Stimulated activated CD8-positive, alpha-beta memory T cell treated with anti-CD3 and anti-CD28 coated beads, Interleukin-7, amount 100 ng/mL, for 48 hours (primary cell): Measurements from ENCODE around the gene DGCR6L.
"Not testable (repeated sequence)": the region's sequence is repeated elsewhere in the genome, so short reads cannot be mapped to it uniquely, and the experiment has no call there.

Source experiments
- DNase-seq, 2 donors: peaks; one replicate each; pipeline ENCODE4 v3.0.0-alpha.2; 2020; ENCODE audit warnings: low read depth in 1 of 2; ENCODE audit errors: extremely low read depth in 1 of 2

DGCR6L gene

GRCh38 chr22:20277936-20278635 is 41.8 kb downstream of the DGCR6L start:
- not testable (repeated sequence) for DNase-seq

DNA sequence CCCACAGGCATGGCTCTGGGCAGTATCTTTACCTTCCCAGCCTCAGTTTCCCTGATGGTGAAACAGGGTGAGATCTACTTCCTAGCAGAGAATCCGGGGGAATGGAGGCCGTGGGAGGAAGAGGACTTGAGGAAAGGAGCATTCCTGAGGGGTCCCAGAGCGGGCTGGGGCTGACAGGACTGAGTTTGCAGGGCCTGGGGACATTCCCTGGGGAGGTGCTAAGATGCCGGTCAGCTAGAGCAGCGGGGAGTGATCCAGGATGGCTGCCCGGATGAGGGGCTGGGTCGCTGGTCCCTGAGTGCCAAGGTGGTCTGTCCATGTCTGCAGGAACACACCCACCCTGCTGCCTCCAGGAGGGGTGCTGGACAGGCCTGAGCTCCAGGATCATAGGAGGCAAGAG is 43.4 kb downstream of the DGCR6L start:
- no peak for DNase-seq

DNA sequence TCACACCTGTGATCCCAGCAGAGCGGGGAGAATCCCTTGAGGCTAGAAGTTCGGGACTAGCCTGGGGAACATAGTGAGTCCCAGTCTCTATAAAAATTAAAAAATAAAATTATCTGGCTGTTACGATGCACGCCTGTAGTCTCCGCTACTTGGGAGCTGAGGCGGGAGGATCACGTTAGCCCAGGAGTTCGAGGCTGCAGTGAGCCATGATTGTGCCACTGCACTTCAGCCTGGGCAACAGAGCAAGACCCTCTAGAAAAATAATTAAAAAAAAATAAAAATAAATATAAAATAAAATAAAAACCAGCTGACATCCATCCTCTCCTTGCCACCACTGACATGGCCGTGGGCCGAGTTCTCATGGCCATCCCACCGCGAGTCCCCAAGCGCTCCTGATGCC is 44.0 kb downstream of the DGCR6L start:
- no peak for DNase-seq

- not testable (repeated sequence) for DNase-seq
Observed at GRCh38 chr22:20275325-20275724, 44.5 kb downstream of the DGCR6L start.

- not testable (repeated sequence) for DNase-seq
Observed at GRCh38 chr22:20274374-20274773, 45.5 kb downstream of the DGCR6L start.

DNA sequence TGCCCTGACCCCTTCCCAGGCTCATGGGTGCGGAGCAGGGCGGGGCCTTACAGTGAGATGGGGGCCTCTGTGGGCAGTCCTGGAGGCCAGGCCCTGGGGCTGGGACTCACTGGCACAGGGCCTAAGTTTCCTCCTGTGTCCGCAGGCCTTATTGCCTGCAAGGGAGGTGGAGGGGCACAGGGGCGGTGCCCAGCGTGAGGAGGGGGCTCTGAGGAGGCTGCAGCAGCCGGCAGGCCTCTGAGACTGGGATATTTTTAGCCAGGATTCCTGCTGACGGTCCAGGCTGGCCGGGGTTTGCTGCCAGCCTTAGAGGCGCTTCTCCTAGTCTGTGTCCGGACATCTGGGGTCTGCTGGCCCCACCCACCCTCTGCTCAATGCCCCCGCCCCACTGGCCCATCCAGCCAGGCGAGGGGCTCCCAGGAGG is 46.1 kb downstream of the DGCR6L start:
- no peak for DNase-seq

- no peak for DNase-seq
Observed at GRCh38 chr22:20272700-20273099, 47.2 kb downstream of the DGCR6L start.

GRCh38 chr22:20272174-20272573 is 47.7 kb downstream of the DGCR6L start:
- no peak for DNase-seq

DNA sequence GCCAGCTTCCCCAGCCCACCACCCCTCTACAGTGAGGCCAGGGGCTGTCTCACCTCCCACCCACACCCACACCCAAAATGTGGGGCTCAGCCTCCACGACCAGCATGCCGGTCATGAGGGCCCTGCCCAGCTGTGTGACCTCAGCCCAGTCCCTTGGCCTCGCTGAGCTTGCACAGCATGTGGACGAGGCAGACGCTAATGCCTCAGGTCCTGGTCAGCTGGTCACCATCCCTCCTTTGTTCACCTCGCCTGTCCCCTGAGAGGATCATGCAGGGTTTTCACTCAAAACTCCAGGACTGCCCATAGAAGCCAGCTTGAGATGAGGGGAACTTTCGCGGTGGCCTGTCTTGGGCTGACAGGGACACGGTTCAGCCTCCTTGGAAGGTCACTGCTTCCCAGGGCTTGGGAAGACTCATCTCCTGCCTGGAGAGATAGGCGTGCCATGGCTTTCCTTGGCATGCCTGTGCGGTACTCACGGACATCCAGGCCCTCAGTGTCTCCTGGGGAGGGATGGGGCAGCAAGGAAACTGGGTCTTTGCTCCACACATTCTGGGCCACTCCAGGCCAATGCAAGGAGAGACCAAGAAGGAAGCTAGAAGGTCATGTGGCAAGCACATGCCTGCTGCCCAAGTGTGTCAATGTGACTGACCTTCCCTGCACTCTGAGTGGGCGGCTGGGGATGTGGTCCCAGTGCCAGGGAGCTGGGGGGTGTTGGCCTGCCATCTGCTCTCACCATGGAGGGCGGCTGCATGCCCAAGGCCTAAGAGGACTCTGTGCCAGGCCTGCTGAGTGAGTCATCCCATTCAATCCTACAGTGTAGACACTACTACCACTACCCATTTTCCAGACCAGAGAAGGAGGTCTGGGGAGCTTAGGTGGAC is 48.5 kb downstream of the DGCR6L start:
- DNase-seq = no peak

DNA sequence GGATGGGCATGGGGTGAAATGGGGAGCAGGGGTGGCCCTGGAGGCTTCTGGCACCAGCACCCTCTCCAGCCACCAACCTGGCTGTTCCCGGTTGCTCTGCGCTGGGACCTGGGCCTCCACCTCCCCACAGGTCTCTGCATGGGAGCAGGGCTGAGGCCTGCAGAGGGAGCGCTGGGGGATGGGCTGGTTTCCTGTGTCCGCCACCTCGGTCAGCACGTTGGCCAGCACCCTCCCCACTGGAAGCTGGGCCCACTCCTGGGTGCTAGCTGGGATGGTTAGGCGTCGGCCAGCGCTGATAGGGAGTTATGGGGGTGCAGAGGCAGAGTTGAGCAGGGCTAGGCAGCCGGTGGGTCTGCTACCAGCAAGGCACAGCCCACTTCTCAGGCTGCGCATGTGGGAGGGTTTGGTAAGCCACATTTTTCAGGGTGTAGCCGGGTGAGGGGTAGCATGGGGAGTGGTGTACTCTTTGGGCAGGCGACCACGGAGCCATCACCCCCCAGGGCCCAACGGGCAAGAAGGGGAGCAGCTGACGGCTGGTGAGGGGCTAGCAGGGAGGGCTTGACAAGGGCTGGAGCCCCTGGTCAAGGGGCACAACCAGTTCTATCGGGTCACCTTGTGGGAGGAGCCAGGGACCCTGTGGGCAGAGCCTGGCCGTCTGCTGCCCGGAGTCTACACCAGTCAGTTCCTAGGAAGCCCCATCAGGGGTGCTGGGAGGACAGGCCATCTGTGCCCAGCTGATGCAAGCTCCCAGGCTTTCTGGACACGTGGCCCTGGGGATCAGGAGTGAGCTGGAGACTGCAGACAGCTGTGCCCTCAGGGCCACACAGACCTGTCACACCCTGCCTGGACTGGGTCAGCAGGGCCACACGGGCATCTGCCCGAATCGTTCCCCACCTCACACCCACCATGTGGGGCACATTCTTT is 49.4 kb downstream of the DGCR6L start:
- DNase-seq = not testable (repeated sequence)

DNA sequence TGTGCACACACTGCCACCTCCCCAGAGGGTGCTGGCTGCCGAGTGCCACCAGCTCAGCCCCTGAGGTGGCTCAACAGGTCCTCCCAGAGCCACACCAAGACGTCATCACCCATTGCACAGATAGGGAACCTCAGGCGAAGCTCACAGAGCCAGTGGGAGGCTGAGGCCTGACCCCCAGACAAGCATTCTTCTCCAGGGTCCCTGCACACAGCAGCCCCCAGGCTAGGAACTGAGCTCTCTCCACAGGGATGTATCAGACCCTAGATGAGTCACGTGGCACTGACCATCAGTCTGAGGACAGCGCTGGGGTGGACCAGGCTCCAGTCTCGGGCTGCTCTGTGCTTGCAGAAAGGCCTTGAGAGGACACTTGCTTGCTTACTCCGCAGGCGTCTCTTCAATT is 50.2 kb downstream of the DGCR6L start:
- DNase-seq = not testable (repeated sequence)

DNA sequence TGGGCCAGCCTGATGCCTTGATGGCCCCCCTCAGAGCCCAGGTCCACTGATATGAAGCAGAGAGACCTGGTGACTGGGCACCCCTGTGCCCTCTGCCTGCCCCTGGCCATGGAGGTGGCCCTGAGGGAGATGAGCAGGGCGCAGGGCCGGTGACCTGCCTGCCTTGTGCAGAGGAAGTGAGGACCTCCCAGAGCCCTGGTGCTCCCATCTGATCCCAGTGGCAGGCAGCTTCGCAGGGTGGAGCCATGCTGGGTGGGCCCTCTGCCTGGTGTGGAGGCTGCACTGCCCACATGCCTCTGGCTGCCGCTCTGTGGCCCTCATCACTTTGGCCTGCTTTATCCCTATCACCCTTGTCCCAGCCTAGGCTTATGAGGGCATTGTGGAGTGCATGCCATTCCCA is 50.7 kb downstream of the DGCR6L start:
- not testable (repeated sequence) for DNase-seq

GRCh38 chr22:20268279-20269012 is 51.4 kb downstream of the DGCR6L start, which contains the start of gene RTN4R:
TSS of gene RTN4R (minus strand) at chr22:20268318. CDS start at chr22:20268092, 226 bp downstream.
- DNase-seq = peak in 1 of 2 donors; percentile 11

DNA sequence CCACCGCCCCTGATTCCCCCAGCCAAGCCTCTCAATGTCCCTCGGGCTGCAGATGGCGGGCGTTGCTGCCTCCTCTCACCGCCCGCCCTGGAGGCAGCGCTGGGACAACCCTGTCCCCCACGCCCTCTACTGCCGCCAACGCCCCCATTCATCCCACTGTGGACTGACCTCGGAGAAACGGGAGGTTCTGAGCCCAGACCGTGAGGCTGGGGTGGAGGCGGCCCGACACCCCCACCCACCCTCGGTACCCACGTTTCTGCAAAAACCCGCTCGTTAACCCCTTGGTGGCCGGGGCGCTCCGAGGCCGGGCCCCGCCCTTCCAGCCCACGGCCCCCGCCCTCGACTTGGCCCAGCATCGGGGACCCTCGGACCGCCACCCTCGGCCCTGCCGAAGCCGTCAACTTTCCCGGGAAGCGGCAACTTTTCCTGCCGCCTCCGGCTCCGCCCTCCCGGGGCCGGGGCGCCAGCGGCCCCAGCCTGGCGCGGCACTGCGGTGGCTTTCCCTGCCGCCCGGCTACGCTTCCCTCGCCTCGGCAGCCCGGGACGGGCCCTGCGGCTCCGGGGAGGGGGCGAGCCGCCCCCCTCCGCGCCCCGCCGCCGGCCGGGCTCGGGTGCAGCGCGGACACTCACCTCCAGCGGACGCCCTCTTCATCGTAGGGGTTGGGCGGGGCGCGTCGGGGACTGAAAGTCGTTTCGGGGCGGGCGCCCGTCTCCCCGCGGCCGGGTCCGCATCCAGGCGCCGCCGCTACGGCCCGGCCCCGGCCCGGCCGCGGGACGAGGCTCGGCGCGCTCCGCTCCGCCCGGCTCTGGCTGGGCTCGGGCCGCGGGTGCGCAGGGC is 52.2 kb downstream of the DGCR6L start:
- no peak for DNase-seq

GRCh38 chr22:20266667-20267440 is 53.0 kb downstream of the DGCR6L start:
- not testable (repeated sequence) for DNase-seq

GRCh38 chr22:20265772-20266666 is 53.8 kb downstream of the DGCR6L start:
- DNase-seq = not testable (repeated sequence)

DNA sequence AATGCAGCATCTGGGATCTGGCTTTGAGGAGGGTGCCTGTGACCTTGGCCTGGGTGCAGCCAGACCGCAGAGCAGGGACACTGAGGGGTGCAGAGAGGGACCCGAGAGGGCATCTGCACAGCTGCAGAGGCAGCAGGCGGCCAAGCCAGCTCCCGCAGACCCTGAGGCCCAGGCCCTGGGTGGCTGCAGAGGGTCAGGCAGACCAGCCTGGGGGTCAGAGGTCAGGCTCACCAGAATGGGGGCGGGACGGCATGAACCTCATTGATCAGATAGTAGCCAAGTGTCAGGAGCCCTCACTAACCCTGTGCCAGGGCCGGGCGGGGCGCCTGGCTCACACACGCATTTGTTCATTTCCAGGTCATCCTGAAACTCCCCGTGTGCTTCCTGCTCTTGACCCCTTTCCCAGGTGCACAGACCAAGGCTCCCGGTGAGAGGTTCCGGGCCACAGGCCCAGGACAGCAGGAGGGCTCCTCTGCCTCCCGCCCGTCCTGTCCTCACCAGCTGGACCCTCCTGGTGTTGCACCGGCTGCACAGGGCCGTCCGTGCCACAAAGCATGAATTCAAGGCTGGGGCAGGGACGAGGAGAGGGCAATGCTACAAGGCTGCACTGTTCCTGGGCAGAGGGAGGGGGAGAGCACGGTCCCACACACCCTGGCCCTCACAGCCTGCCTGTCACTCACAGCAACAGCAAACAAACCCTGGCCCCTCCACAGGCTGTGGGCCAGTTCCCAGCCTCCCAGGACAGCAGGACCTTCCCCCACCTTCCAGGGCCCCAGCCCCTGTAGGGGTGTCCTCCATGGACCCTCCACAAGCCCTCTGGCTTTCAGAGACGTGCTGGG is 55.0 kb downstream of the DGCR6L start:
- no peak for DNase-seq
